GM21619 (cell line): Measurements from ENCODE around the gene SPPL3.
A peak's percentile ranks its signal among the peaks of the same experiment; 100 is the strongest.
"Not testable (repeated sequence)": the region's sequence is repeated elsewhere in the genome, so short reads cannot be mapped to it uniquely, and the experiment has no call there.

ENCODE experiments used
- ATAC-seq: cut with Tn5 transposase; IDR thresholded peaks from one replicate; pipeline ENCODE4 v1.9.1; 2021; ENCODE audit not compliant: unreplicated experiment

The SPPL3 gene

DNA sequence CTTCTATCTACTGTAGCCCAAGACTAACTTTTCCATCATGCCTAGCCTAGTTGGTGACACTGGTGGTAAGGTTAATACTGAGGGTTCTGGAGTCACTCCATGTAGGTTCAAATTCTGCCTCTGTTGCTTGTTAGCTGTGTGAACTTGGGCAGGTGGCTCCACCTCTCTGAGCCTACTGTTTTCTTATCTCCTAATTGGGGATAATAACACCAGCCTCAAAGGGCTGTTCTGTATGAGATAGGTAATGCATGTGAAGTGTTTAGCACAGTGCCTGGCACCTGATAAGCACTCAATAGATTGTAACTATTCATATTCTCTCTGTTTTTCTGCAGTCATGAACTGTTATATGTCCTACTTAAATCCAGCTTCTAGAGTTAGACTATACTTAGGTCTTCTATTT, 17.5 kb upstream of the SPPL3 start:
- no peak for ATAC-seq

DNA sequence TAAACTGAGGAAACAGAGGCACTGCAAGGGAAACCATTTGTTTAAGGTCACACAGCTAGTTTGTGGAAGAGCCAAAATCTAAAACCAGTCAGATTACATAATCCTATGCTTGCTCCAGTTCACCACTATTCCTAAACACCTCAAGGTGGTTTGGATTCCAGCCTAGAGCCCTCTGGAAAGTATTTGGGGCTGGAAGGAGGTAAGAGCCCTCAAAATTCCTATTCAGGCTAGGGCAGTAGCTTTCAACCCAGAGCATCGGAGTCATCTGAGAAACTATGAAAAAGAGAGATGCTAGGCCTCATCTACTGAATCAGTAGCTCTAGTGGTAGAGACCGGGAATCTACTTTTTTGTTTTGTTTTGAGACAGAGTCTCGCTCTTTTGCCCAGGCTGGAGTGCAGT, 16.0 kb upstream of the SPPL3 start:
- no peak for ATAC-seq

DNA sequence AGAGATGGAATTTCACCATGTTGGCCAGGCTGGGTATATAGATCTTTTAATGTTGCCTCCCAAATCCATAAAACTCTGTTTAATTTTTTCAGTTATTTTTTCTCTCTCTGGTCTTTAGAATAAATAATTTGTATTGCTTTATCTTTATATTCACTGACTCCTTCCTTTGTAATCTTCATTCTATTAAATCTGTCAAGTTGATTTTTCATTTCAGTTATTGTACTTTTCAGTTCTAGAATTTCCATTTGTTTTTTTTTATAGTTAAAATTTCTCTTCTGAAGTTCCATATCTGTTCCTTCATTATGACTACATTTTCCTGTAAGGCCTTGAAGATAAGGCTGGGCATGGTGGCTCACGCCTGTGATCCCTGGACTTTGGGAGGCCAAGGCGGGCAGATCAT, 13.6 kb upstream of the SPPL3 start:
- ATAC-seq: no peak

DNA sequence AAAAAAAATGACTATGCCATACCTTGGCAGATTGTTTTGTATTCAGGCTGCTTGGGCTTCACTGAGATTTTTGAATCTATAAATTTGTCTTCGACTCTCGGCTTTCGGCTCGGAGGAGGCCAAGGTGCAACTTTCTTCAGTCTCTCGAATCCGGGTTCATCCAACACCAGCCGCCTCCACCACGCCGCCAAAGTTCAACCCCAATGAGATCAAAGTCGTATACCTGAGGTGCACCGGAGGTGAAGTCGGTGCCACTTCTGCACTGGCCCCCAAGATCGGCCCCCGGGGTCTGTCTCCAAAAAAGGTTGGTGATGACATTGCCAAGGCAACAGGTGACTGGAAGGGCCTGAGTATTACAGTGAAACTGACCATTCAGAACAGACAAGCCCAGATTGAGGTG, 12.4 kb upstream of the SPPL3 start:
- no peak for ATAC-seq

DNA sequence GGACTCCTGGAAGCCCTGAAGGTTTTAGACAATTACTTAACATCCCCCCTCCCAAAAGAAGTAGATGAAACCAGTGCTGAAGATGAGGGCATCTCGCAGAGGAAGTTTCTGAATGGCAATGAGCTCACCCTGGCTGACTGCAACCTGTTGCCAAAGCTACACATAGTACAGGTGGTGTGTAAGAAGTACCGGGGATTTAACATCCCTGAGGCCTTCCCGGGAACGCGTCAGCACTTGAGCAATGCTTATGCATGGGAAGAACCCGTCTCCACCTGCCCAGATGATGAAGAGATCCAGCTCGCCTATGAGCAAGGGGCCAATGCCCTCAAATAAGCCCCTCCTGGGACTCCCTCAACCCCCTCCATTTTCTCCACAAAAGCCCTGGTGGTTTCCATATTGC, 10.6 kb upstream of the SPPL3 start:
- no peak for ATAC-seq

DNA sequence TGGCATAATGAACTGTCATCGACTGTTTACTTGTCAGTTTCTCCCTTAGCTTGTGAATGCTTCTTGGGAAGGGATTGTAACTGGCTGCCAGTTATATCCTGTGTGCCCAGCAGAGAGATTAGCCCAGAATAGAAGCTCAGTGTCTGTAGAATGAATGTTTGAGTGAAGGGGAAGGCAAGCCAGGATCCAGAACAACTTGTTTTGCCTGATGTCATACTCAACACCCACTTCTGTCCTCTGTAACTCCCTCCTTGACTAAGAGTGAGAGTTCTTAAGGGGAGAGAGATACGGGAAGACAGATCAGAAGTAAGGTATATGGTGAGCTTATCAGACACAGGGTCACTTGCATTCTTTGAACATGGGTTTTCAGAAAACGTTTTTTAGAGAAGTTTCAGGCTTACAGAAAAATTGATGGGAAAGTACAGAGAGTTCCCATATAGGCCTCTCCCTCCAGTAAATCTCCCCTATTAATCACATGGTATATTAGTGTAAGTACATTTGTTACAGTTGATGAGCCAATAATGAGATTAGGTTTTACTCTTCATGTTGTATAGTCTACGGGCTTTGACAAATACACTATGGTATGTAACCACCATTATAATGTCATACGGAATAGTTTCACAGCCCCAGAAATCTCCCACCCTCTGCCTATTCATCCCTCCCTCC, 5.6 kb upstream of the SPPL3 start:
- ATAC-seq: no peak

DNA sequence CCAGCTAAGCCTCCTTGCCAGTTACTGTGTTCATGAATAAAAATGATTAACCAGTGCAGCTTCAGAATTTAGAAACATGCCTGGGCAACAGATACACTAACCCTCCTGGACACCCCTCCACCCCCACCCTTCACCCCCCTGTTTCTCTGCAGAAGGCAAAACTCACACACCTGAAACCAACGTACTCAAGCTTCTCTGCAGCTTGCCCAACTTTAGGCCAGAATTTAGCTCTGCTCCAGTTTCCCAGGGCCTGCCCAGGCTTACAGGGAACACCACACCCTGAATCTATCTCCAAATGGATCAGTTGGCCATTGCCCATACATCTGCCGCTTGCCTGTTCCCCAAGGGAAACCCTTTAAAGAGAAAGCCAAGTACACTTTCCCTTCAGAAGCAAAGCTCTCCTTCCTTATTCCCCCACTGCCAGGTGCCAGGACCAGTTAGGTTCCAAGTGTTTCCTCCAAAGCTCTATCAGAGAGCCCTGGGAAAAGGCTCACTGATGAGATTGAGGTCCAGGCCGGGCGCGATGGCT, 1.8 kb upstream of the SPPL3 start:
- no peak for ATAC-seq

DNA sequence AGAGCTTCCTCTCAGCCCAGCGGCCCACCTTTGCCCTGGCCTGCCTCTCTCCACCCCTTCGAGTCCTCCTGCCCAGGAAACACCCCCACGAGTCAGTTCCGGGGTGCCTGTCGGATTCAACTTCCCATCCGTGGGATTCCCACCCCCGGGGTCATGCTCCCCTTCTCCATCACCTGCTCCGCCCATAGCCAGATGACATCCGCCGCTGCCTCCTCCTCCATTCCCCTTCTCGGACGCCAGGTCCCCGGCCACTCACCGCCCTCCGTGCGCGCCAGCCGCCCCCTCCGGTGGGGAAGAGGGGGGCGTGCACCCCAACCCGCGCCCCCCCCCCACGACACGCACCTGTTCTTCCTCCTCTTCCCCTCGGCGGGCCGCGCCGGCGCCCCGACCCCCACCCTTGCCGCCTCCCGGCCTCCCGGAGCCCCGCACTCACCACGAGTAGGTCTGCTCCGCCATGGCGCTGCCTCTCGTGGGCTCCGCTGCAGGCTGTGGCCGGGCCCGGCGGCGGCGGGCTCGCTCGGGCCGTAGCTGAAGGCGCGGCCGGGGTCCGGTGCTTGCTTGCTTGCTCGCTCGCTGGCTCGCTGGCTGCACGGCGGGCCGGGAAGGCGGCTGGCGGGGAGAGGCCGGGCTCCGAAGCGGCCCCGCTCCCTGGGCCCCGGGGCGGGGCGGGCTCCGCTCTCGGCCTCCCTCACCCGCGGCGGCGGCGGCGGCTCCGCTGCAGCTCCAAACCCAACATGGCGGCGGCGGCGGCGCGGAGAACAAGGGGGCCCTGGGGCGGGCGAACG, 554 bp downstream of the SPPL3 start:
- peak; percentile 42 for ATAC-seq

DNA sequence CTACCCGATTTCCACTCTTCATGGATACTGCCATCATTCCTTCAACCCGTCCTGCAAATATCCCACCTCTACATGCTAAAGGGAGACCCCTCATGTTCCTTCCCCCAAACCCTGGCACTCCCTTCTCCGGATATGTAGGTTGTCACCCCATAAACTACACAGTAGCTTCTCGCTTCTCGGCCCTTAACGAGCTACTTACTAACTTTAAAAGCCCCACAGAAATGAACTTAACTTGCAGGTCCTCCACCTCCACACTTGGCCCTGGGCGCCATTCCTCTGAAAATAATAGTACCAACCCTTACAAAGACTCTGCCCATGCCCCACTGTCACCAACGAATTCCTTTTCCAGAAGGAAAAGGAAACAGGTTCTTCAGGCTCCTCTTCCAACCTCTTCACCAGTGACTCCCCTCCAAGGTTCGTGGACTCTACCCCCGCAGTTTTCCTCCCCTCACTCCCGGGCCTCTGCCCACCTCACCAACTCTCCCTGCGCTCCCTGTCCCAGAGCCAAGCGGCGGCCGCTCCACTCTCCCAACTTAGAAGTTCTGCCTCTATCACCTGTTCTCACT, 1.2 kb downstream of the SPPL3 start:
- no peak for ATAC-seq

DNA sequence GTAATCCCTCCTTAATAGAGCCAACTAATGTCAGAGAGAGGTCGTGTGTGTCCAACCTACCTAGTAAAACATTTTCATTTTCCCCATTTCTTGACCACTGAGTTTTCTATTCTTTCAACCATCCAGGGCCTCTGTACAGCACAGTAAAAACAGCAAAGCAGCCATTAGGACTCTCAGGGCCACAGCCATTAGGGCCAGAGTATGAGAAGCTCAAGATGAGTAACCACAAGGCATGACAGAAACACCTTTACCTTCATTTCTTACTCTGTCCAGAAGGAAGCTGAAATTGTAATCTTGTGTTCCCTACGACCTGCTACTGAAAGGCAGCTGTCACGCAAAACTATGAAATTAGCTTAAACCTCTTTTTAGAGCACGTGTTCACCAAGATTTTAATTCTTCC, 2.3 kb downstream of the SPPL3 start:
- ATAC-seq: no peak

DNA sequence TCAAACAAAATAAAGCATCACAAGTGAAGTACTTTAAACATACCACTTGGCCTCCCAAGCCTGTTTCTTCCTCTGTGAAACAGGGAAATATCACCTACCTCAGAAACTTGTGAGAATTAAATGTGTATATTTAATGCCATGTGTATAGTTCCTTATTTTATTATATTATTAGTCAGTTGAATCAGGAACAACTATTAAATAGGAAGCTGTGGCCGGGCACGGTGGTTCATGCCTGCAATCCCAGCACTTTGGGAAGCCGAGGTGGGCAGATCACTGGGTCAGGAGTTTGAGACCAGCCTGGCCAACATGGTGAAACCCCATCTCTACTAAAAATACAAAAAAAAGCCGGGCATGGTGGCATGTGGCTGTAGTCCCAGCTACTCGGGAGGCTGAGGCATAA, 3.1 kb downstream of the SPPL3 start:
- not testable (repeated sequence) for ATAC-seq

DNA sequence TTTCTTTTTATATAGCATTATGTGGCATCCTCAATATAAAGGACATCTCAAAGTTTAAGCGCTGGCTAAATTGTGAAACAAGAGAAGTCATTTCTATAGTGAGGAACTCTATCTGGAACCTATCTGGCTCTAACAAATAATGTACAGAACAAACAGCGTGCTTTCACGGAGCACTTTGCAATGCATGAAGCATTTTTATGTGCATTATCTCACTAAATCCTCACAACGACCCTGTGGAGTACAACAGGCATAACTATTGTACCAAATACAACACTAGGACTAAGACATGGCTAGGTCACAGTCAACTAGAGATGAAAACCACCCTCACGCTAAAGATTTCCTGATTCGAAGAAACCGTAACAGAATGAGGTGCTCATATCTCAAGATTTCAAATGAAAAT, 8.6 kb downstream of the SPPL3 start:
- ATAC-seq: no peak

DNA sequence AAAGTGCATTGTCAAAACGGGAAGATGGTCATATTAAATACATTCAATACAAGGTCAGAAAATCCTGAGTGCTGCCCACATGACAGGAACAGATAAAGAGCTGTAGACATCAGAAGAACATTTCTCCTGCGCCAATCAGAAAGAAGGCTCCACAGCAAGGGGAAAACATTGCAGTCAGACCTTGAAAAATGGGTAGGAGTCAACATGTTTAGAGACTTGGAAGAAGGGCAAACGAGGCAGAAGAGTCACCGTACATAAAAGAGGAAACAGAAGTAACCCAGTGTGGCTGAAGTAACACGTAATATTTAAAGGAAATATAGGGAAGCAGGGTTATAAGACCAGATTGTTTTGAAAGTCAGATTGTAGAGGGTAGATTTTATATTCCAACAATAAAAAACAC, 11.9 kb downstream of the SPPL3 start:
- no peak for ATAC-seq

DNA sequence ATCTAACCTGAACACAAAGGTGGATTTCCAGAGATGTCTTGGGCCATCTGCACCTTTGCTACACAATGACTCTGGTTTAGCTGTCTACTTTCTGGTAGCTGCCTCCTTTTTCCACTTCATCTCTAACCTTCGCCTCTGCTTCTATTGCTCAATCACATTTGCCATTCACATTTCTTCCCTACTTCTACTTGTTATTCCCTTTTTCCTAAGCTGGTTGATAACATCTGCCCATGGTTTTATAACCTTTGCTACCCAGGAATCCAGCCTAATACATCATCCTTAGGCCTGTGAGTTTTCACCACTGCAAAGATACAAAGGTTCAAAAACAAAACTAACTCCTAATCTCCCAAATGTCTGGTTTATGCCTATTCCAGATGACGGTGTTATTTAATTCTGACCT, 13.2 kb downstream of the SPPL3 start:
- ATAC-seq: no peak

DNA sequence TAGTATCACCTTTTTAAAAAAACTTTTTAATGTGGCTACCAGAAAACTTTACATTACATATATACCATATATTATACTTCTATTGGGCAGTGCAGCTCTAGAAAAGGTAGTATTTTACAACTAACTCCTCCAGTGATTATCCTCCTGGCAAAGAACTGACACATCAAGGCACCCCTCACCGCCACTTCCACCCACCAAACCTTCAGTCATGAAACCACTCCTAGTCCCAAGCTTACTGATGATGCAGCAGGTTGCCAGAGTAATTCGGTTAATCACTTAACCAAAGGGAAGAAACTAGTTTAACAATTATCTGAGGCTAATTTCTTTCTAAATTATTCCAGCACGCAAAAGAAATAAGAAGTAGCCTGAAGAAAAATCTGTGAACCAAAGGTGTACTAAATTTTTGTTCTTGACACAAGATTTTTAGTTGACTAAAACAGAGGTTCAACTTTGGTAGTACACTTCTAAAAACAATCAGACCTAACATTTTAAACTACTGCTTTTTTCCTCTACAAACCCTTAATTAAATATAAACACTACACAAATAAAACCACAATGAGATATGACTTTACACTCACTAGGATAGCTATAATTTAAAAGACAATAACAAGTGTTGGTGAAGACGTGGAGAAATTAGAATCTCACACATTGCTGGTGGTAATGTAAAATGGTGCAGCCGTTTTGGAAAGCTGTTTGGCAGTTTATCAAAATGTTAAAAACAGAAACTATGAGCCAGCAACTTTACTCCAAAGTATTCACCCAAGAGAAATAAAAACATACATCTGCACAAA, 16.7 kb downstream of the SPPL3 start:
- ATAC-seq: no peak

DNA sequence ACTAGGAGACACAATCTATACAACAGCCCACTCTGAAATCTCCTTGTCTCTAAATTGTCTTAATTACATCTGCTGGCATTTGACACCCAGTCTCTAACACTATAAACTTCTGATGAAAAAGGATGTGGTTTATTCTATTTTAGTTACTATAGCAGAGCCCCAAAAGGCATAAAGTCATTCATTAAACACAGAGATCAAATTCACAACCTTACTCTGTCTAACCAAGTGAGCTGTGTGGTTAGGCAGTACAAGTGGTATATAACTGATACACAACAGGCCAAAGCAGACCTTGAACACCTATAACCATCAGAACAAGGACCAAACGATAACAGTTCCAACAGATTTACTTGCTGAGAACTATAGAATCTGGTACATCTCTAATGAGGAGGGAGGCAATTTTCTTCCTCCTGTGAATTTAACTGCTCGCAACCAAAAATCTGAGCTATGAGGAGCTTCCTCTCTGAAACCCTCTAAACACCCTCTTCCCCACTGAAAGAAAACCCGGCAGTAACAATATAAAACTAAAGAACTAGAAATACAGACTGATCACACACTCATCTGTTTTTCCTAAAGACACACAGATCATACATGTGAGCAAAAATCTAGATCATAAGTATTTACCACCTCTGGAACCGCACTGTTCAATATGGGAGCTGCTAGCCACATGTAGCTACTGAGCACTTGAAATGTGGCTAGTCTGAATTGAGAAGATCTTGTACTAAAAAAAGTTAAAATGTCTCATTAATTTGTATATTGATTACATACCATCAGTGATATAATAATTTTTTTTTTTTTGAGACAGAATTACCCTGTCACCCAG, 17.7 kb downstream of the SPPL3 start:
- ATAC-seq: peak; percentile 72

DNA sequence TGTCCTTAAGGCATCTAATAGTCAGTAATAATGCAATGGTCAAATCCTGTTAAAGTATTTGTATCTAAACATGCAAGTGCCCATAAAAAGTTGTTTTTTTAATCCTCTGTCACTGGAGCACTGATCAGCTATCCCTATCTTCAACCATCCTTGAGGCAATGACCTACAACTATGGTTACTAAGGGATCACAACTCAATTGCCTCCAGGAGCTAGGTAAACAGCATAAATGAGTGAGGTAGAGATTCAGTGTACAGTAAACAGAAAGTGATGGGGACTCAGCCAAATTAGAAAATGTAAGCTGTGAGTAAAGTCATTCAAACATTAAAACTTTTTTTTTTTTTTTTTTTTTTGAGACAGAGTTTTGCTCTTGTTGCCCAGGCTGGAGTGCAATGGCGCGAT, 18.6 kb downstream of the SPPL3 start:
- ATAC-seq: no peak

DNA sequence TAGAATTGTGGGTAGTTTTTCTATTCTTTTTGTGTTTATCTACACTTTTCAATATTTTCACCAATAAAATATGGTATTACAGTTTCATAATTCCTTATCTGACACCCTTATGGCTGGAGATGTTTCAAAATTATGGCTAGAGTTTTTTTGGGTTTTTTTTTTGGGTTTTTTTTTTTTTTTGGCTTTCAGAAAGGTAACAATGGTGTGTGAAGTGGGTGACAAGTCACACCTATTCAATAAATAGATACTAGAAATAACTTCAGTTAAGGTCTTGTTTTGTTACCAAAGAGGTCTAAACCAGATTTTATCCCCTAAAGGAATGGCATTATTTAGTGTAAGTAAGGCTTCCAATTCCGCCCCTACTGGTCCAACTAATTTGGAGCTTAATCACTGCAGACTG, 19.5 kb downstream of the SPPL3 start:
- ATAC-seq: no peak

DNA sequence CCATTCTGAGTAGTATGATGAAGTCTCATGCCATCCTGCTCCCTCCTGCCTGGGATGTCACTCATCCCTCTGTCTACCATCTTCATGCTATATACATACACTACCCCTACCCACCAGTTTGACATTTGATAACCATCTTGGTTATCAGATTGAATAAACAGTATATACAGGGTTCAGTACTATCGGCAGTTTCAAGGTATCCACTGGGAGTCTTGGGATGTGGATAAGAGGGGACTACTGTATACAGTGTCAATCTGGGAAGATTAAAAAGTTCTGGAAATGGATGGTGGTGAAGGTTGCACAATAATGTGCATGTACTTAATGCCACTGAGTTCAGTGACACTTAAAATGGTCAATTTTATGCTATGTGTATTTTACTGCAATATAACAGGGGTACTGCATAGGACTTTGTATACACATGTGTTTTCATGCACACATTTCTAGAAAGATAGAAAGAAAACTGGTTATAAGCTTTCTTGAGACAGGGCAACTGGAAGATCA, 22.1 kb downstream of the SPPL3 start:
- no peak for ATAC-seq

DNA sequence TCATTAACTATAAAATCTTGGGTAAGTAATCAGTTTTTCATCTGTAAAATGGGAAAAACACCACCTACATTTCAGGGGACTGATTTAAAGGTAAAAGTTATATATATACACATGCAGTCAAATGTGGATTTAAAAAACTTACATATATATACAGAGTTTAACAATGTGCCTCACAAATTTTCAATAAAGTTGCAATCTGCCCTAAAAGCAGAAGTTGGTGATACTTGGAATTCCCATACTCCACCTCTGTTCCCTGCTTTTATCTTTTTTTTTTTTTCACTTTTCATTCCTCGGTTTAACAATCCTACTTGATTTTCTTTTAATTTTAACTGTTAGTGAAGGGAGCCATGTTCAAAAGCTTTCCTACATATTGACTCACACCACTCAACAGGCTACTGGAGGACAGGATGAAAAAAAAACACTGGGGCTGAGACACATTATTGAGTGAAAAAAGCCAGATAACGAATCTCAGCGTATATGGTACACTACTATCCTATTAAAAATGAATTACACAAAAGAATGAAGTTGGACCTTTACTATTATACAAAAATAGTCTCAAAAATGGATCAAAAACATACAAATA, 24.3 kb downstream of the SPPL3 start:
- ATAC-seq: no peak
